ENCODE measurements around the gene SPATA2L.

GRCh38 chr16:89738072-89738377, 36.5 kb upstream of the SPATA2L start:
- TF ChIP-seq POLR2A (IDR thresholded peaks at IDR 0.05) (no peak), POLR2AphosphoS5 (IDR thresholded peaks at IDR 0.05) (no peak), CTCF (IDR thresholded peaks at IDR 0.05) (no peak), EP300 (IDR thresholded peaks at IDR 0.05) (no peak)

Measured in stomach (tissue), 4 donors.